ENCODE measurements around the gene ZBTB18.
A peak's percentile ranks its signal among the peaks of the same experiment; 100 is the strongest.
"Not testable (repeated sequence)": the region's sequence is repeated elsewhere in the genome, so short reads cannot be mapped to it uniquely, and the experiment has no call there.

The ZBTB18 gene

DNA sequence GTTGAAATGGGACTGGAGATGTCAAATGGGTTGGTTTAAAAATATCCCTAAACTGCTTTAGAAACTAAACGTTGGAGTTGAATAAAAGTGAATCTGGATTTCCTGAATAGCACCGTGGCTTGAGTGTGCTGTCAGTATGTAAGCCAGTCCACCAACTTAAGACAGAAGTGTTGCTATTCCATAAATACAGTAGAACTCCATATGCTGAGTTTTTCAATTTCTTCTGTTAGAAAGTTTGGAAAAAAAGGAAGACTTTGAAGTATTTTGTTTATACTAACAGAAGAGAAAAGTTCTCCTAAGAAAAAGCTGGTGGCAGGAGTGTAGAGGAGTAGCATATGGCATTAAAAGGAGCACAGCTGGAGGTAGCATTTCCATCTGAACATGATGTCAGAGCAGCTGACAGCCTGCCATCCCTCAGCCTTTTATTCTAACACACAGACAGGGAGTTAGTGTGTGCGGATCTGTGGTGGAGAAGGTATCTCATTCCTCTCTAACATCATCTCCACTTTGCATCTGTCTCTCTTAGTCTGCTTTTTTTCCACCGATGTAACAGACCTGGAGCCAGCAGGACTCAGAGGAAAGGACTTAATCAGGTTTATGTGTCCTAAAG, at the start of gene ZBTB18:
Gene ZBTB18, plus strand, starts transcription at position 449 of the 610 bp plus-strand sequence. Its CDS starts 149 bp downstream, at position 598.
- DNase-seq, result no peak

- no peak for DNase-seq
Measured at GRCh38 chr1:244002721-244003120, 48.4 kb upstream of the ZBTB18 start.

DNA sequence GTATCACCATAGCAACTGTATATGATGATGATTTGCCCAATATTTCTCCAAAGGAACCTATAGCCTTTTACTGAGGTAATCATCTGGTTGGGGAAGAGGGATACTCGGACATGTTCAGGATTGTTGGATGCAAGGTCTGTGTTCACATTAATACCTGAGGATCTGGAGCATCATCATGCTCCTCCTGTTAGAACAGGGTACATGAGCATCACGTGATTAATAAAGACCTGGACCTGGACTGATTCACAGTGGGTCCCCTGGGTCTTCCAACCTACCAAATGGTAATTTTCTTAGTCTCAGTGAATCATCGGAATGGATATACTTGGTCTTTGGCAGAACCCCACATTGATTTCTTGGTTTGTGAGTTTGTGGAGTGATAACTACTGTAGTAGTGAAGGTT, 45.6 kb upstream of the ZBTB18 start:
- no peak for DNase-seq

DNA sequence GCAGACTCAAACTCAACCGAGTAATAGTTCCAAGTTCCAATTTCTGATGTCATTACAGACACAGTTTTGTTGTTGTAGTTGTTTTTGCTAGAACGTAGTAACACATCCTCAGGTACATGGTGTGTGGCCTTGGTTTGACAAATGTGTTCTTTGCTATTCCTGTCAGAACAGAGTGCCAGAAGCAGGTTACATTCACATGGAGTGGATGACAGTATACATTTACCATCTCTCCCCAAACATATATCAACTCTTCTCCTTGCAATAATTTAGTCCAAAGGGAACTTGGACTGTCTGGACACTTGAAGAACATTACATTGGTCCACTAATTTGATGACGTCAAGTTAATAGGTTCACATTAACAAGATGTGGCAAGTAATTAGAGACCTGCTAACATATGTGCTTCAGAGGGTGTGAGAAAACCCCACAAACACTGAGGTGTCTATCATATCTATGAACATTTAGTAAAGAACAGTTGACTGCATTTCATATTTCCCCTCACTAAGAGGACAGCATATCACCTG, 44.6 kb upstream of the ZBTB18 start:
- DNase-seq, result no peak

DNA sequence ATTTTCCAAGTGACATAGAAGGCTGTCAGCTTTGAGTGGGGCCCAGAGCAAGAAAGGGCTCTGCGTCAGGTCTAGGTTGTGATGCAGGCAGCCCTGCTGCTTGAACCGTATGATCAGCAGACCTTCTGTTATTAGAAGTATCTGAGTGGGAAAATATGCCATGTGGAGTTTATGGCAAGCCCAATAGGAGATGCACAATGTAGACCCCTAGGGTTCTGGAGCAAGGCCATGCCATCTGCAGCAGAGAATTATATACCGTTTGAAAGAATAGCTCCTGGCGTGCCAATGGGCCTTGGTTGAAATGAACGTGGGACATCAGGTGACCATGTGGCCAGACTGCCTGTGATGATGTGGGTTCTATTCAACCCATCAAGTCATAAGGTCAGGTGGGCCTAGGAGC, 44.1 kb upstream of the ZBTB18 start:
- DNase-seq, result no peak

- no peak for DNase-seq
Measured at GRCh38 chr1:244010191-244010590, 40.9 kb upstream of the ZBTB18 start.

DNA sequence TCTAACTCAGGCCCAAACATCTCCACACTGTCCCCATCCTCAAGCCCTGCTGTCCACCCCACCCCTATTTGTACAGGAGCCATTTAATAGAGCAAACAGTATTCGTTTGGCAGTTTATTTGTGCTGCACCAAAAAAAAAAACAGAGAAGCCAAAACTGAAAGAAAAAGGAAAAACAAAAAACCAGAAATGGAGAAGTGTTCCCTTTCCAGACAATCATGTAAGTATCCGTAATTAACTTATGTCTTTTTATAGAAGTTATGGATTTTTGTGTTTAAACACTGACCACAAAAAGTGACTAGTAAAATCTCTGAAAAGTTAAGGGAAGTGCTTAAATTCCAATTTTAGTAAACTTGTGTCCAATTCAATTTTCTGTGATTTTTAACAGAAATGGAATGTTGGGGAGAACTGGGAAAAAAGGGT, 40.4 kb upstream of the ZBTB18 start:
- DNase-seq, result no peak

GRCh38 chr1:244011271-244011670, 39.8 kb upstream of the ZBTB18 start:
- DNase-seq, result no peak

- DNase-seq, result no peak
Measured at GRCh38 chr1:244011786-244012185, 39.3 kb upstream of the ZBTB18 start.

DNA sequence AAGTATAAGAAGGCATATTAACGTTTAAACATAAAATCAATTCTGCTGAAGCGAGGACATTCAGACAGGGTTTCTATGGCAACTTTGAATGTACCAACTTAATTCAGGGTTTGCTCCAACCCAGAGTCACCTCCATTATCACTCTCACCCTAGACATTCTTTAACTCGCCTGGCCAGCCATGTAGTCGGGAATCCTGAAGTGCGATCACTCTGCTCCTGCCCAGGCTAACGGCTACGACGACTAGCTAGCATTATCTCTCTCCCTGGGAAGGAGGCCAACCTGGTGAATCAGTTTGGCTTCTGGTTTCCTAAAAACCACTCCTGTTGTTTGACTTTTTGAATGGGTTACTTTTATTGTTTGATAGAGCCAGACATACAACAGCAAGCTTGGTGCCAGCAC, 38.9 kb upstream of the ZBTB18 start:
- peak; percentile 26 for DNase-seq

- DNase-seq, result no peak
Measured at GRCh38 chr1:244013100-244013499, 38.0 kb upstream of the ZBTB18 start.

GRCh38 chr1:244014862-244015261, 36.2 kb upstream of the ZBTB18 start:
- not testable (repeated sequence) for DNase-seq

- DNase-seq, result no peak
Measured at GRCh38 chr1:244019982-244020485, 31.0 kb upstream of the ZBTB18 start.

DNA sequence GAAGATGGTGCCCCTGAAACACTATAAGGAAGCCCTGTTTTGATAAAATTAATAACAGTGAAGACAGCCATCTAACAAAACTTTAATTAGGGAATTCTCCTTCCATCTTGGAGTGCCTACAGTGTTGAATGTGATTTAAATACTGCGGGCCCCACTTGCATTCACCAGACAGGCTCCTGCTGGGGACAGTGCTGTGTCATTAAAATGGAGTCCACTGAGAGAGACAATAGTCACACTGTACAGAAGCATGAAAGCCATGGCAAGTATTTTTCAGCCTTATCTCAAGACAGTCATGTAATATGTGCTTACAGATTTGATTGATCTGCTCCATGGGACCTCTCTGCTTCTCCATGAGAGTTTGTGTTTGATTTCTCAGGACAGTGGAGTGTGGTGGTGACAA, 29.7 kb upstream of the ZBTB18 start:
- DNase-seq, result no peak

DNA sequence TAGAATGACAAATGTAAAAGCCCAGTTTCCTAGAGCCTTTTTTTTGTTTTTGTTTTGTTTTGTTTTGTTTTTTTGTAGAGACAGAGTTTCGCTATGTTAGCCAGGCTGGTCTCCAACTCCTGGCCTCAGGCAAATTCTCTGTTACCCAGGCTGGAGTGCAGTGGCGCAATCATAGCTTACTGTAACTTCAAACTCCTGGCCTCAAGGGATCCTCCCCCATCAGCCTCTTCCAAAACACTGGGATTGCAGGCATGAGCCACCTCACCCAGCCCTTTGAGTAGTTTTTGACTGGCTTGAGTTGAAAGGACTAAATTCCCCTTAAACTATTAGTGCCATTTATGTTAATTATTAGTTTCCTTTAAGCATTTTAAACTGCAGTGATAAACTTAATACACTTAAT, 28.8 kb upstream of the ZBTB18 start:
- DNase-seq, result no peak

DNA sequence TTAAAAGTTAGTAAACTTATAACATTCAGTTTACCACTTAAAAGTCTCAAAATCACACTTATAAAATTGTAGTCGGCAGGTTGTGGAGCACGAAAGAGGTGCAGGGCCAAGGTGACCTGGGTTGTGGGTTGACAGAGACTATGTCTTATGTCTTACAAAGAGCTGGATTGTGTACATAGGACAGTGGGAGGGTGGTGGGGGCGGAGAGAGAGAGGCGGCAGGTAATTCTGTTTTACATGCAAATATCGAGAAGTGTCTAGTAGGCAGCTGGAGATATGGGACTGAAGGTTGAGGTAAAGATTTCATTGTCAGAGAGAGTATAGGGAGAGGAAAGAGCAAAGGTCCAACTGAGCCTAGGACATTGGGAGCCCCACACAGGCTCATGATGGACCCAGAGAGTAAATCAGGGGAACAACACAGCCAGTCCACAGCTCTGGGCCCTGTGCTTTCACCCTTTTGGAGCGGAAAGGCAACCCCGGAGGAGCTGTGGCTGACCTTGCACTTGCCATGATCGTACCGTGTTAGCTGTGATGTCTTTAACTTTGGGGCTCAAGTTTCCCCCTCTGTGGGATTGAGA, 28.1 kb upstream of the ZBTB18 start:
- no peak for DNase-seq

DNA sequence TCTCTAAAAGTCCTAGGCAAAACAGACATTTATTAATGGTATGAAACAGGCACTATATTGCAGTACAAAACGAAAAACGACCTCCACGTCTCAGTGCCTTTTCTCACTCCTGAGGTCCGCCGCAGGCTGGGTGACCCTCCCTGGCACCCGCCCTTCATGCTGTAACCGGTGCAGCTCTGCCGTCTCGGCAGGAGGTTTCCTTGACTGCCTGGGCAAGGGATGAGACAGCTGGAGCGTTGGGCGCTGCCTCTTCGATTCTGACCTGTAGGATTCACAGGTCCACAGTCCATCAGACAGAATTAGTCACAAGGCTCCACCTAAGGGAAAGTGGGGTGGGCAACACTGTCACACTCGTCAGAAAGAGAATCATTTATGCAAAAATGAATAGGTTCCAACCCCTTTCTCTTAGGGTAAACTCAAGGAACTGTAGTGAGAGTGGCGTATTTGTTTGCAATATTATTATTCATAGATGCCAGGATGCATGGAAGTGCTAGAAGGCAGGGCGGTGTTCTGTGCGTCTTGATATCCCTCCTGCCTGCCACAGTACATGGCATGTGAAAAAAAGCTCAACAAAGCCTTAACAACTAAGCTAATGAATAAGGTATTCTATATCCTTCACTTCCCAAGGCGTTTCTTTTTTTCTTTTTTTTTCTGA, 23.5 kb upstream of the ZBTB18 start:
- no peak for DNase-seq

DNA sequence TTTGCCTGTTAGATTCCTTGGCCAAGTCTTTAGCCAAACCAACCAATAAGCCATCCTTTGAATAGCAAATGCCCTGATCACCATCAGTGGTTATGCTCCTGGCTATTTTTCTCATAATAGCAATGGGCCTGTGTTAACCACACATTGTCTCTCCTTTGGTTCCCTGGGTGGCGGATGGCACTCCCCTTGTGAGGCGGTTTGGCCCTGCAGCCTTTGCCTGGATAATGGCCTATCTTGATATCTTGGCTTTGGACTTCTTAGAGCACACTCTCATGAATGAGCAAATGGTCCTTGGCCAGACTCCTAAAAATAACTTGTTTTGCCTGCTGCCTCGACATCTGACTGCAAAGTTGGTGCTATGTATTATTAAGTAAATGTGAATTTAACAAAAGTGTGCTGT, 22.4 kb upstream of the ZBTB18 start:
- DNase-seq, result no peak

DNA sequence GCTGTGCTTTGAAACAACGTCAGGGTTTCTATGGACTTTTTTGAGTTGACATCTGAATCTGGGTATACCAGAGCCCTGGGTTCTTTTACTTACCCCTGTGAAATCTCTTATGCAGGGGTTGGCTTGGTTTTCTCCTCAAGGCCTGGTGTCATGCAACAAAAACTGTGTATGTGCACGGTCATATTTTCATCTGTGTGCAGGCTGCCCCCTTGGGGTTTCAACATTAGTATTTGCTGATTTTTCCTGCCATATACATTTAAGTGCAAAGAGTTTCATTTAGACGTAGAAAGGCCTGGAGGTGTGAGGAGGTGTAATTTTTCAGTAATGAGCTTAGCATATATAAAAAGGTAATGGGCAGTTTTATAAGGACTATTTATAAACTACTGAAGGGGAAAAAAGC, 22.0 kb upstream of the ZBTB18 start:
- DNase-seq, result no peak

- no peak for DNase-seq
Measured at GRCh38 chr1:244030481-244031040, 20.5 kb upstream of the ZBTB18 start.

- DNase-seq, result no peak
Measured at GRCh38 chr1:244035358-244035757, 15.7 kb upstream of the ZBTB18 start.

- no peak for DNase-seq
Measured at GRCh38 chr1:244037252-244037651, 13.8 kb upstream of the ZBTB18 start.

- DNase-seq, result no peak
Measured at GRCh38 chr1:244041466-244042120, 9.5 kb upstream of the ZBTB18 start.

Measured in NCI-H1105 (cell line).